HepG2 (cell line): Measurements from ENCODE around the gene LOXL3. TPM values are rescaled to one million over a fixed set of nuclear protein-coding genes. Genes with fewer than 3 reads are reported as not detected.

Experiments used
- CHCHD3 ChIP-seq: sonication (generic); formaldehyde crosslinking; IDR thresholded peaks from 2 replicates; pipeline ENCODE4 v1.8.0; 2022; ENCODE audit warnings: mild to moderate bottlenecking, missing genetic modification reagents, moderate library complexity
- NKX3-1 ChIP-seq: sonication (generic); formaldehyde crosslinking; IDR thresholded peaks from 2 replicates; pipeline ENCODE4 v1.5.0; 2020; ENCODE audit warnings: missing genetic modification reagents
- PLRG1 ChIP-seq: fragments of 450-650 bp; conservative IDR thresholded peaks from 2 replicates; pipeline ENCODE4 v1.6.1; 2016
- SMAD9 ChIP-seq: sonication (generic); formaldehyde crosslinking; IDR thresholded peaks from 2 replicates; pipeline ENCODE4 v1.5.1; 2020; ENCODE audit warnings: mild to moderate bottlenecking, missing genetic modification reagents
- SP140L ChIP-seq: sonication (generic); formaldehyde crosslinking; IDR thresholded peaks from 2 replicates; pipeline ENCODE4 v1.4.0; 2020; ENCODE audit warnings: missing genetic modification reagents, borderline replicate concordance
- ZFP41 ChIP-seq: sonication (generic); formaldehyde crosslinking; IDR thresholded peaks from 2 replicates; pipeline ENCODE4 v1.4.0; 2020; ENCODE audit warnings: mild to moderate bottlenecking, missing genetic modification reagents, borderline replicate concordance
- ZFP91 ChIP-seq: sonication (generic); formaldehyde crosslinking; IDR thresholded peaks from 2 replicates; pipeline ENCODE4 v1.9.0; 2022; ENCODE audit warnings: missing genetic modification reagents, mild to moderate bottlenecking, borderline replicate concordance
- ZNF3 ChIP-seq: IDR thresholded peaks from 2 replicates; pipeline ENCODE4 v1.7.0; 2017; ENCODE audit warnings: inconsistent platforms
- ZNF34 ChIP-seq: sonication (generic); formaldehyde crosslinking; IDR thresholded peaks from 2 replicates; pipeline ENCODE4 v1.4.0; 2020; ENCODE audit warnings: mild to moderate bottlenecking, missing genetic modification reagents, borderline replicate concordance
- ZNF343 ChIP-seq: sonication (generic); formaldehyde crosslinking; IDR thresholded peaks from 2 replicates; pipeline ENCODE4 v1.4.0; 2020; ENCODE audit warnings: mild to moderate bottlenecking, missing genetic modification reagents
- ZNF614 ChIP-seq: IDR thresholded peaks from 2 replicates; pipeline ENCODE4 v1.6.1; 2018; ENCODE audit warnings: missing biosample characterization, missing genetic modification reagents, inconsistent platforms, borderline replicate concordance
- ZNF839 ChIP-seq: sonication (generic); formaldehyde crosslinking; IDR thresholded peaks from 2 replicates; pipeline ENCODE4 v1.4.0; 2020; ENCODE audit warnings: missing genetic modification reagents, mild to moderate bottlenecking, borderline replicate concordance
- ZNF850 ChIP-seq: sonication (generic); formaldehyde crosslinking; conservative IDR thresholded peaks from 2 replicates; pipeline ENCODE4 v1.9.0; 2021; ENCODE audit warnings: mild to moderate bottlenecking, missing genetic modification reagents
- ZSCAN25 ChIP-seq: sonication (generic); formaldehyde crosslinking; IDR thresholded peaks from 2 replicates; pipeline ENCODE4 v1.8.0; 2022; ENCODE audit warnings: mild to moderate bottlenecking, missing genetic modification reagents
- polyA plus RNA-seq, 8 experiments: library from polyadenylated mRNA; depleted of rRNA in 3 of 8; stranded (reverse) in 7 of 8; unstranded in 1 of 8; fragments of >200 nt; fragmentation: Illumina TruSeq in 4 of 8; extraction: Trizol in 4 of 8; gene quantifications; 2 replicates each; pipeline versions ENCODE4 v1.2.1 to v1.2.3, GENCODE V29; 2011 to 2016; ENCODE audit warnings: low read depth in 4 of 8, missing spikeins in 1 of 8, mixed read lengths in 1 of 8; ENCODE audit not compliant: insufficient read depth in 1 of 8
- total RNA-seq, 5 experiments: library from RNA; depleted of rRNA; stranded (reverse); fragments of >200 nt; fragmentation: Illumina TruSeq; extraction: Trizol; gene quantifications; 2 replicates each; pipeline ENCODE4 v1.2.3, GENCODE V29; 2016; ENCODE audit warnings: low read depth in 1 of 5
- TF ChIP-seq, protein P1 (sequence below): sonication (generic); formaldehyde crosslinking; IDR thresholded peaks from 2 replicates; pipeline ENCODE4 v1.4.0; 2020; ENCODE audit warnings: missing genetic modification reagents
- TF ChIP-seq, protein P2 (sequence below), 2 experiments: fragments of 450-650 bp in 1 of 2; sonication (generic) in 1 of 2; formaldehyde crosslinking in 1 of 2; IDR thresholded peaks; 2 replicates each; pipeline versions ENCODE4 v1.6.1 to v1.8.0; 2016 to 2022; ENCODE audit warnings: antibody characterized with exemption in 1 of 2, mild to moderate bottlenecking in 1 of 2, missing genetic modification reagents in 1 of 2

LOXL3 gene
- total and polyA plus RNA-seq, 2 of the 13 experiments (the other 11 are each of a cell fraction or from before 2014, with no cell fraction given) = 0.55 to 6.5 TPM

GRCh38 chr2:74507145-74507925 lies 46.4 kb downstream of the LOXL3 start, which contains the start of gene PCGF1 (continued):
- TF ChIP-seq ZSCAN25 (CRISPR knock-in tag) (0 out of 2 replicates have a peak, but pooled peaks have one; percentile 24), ZNF34 (CRISPR knock-in tag) (peak; percentile 59; the same call in 1 of the 2 replicates), SMAD9 (peak; percentile 24; the same call in 1 of the 2 replicates), ZNF850 (CRISPR knock-in tag) (0 out of 2 replicates have a peak, but pooled peaks have one; percentile 33), SP140L (no peak), ZNF614 (CRISPR knock-in tag) (peak; percentile 84; the same call in 1 of the 2 replicates), ZFP41 (CRISPR knock-in tag) (no peak), ZFP91 (peak; percentile 95; the same call in 1 of the 2 replicates), ZNF839 (CRISPR knock-in tag) (0 out of 2 replicates have a peak, but pooled peaks have one; percentile 44), PLRG1 (no peak), CHCHD3 (CRISPR knock-in tag) (peak; percentile 61), ZNF3 (CRISPR knock-in tag) (no peak), ZNF343 (CRISPR knock-in tag) (peak; percentile 69; the same call in 1 of the 2 replicates), NKX3-1 (no peak)
- TF ChIP-seq, protein P1, sequence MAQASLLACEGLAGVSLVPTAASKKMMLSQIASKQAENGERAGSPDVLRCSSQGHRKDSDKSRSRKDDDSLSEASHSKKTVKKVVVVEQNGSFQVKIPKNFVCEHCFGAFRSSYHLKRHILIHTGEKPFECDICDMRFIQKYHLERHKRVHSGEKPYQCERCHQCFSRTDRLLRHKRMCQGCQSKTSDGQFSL = peak; percentile 90
- TF ChIP-seq, protein P2, sequence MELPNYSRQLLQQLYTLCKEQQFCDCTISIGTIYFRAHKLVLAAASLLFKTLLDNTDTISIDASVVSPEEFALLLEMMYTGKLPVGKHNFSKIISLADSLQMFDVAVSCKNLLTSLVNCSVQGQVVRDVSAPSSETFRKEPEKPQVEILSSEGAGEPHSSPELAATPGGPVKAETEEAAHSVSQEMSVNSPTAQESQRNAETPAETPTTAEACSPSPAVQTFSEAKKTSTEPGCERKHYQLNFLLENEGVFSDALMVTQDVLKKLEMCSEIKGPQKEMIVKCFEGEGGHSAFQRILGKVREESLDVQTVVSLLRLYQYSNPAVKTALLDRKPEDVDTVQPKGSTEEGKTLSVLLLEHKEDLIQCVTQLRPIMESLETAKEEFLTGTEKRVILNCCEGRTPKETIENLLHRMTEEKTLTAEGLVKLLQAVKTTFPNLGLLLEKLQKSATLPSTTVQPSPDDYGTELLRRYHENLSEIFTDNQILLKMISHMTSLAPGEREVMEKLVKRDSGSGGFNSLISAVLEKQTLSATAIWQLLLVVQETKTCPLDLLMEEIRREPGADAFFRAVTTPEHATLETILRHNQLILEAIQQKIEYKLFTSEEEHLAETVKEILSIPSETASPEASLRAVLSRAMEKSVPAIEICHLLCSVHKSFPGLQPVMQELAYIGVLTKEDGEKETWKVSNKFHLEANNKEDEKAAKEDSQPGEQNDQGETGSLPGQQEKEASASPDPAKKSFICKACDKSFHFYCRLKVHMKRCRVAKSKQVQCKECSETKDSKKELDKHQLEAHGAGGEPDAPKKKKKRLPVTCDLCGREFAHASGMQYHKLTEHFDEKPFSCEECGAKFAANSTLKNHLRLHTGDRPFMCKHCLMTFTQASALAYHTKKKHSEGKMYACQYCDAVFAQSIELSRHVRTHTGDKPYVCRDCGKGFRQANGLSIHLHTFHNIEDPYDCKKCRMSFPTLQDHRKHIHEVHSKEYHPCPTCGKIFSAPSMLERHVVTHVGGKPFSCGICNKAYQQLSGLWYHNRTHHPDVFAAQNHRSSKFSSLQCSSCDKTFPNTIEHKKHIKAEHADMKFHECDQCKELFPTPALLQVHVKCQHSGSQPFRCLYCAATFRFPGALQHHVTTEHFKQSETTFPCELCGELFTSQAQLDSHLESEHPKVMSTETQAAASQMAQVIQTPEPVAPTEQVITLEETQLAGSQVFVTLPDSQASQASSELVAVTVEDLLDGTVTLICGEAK (IDR thresholded peaks at IDR 0.05) = no peak
- TF ChIP-seq, protein P2 (CRISPR knock-in tag; IDR thresholded peaks at IDR 0.05) = no peak
